HCT116 (cell line): ENCODE data around the gene SPRED1. TPM values are rescaled to one million over a fixed set of nuclear protein-coding genes. Genes with fewer than 3 reads are reported as not detected.

Source experiments
- ATAC-seq: fragments of 200-7000 bp; cut with Tn5 transposase; 2 replicates; pipeline ENCODE4 v1.9.1; 2020; ENCODE audit warnings: mild to moderate bottlenecking, moderate library complexity
- BruUV-seq: library from RNA; stranded (reverse); fragments of 400-500 nt; replicated peaks from 2 replicates; lab custom pipeline; 2021; lab: Mats Ljungman, UMichigan
- CTCF ChIA-PET: fragments of 300-600 bp; sonication (Branson Sonifier 250); formaldehyde crosslinking; loops from one replicate; lab custom pipeline; 2021; ENCODE audit warnings: antibody characterized with exemption; lab: Charles Lee
- POLR2A ChIA-PET: fragments of 300-600, 350-600 bp; sonication (Branson Sonifier 250); formaldehyde crosslinking; loops from one replicate; lab custom pipeline; 2021; ENCODE audit warnings: antibody characterized with exemption; lab: Charles Lee
- RAD21 ChIA-PET, 2 experiments: fragments of 300-600 bp; sonication (Branson Sonifier 250); formaldehyde crosslinking; loops; one replicate each; lab custom pipeline; 2023; ENCODE audit warnings: low total read pairs in 2 of 2; ENCODE audit not compliant: uncharacterized antibody in 2 of 2, unreplicated experiment in 2 of 2, low non-redundant PET in 1 of 2; lab: Charles Lee
- DNase-seq: peaks from one replicate; pipeline ENCODE4 v3.0.0-alpha.2; 2010; ENCODE audit warnings: low read depth, low spot score
- H2AFZ ChIP-seq: fragments of 200-600 bp; shearing (Covaris generic), sonication (generic); 2 replicates; pipeline ENCODE4 v1.6.1; 2017; ENCODE audit warnings: low read depth, mixed run types, mixed read lengths, antibody characterized with exemption, low read length; ENCODE audit not compliant: poor library complexity, severe bottlenecking
- H3K27ac ChIP-seq: 2 replicates; pipeline ENCODE4 v1.5.1; 2012; ENCODE audit warnings: low read depth, low read length
- H3K27me3 ChIP-seq: fragments of 200-600 bp; sonication (generic); 2 replicates; pipeline ENCODE4 v1.6.1; 2016; ENCODE audit warnings: mixed run types, low read length, mixed read lengths; ENCODE audit not compliant: insufficient read depth
- H3K36me3 ChIP-seq, 2 experiments: fragments of 200-500 bp in 1 of 2; fragments of 200-600 bp in 1 of 2; sonication (Bioruptor generic) in 1 of 2; sonication (generic) in 1 of 2; 2 replicates each; pipeline versions ENCODE4 v1.5.1 to v1.6.1; 2014 to 2016; ENCODE audit warnings: low read length in 2 of 2, inconsistent platforms in 1 of 2, mixed read lengths in 1 of 2, mixed run types in 1 of 2; ENCODE audit not compliant: insufficient read depth in 2 of 2, control insufficient read depth in 1 of 2
- H3K4me1 ChIP-seq, 2 experiments: fragments of 200-600 bp in 1 of 2; sonication (generic) in 1 of 2; 2 replicates each; pipeline versions ENCODE4 v1.5.1 to v1.6.1; 2012 to 2017; ENCODE audit warnings: low read length in 2 of 2, inconsistent platforms in 1 of 2, mild to moderate bottlenecking in 1 of 2, mixed read lengths in 1 of 2, mixed run types in 1 of 2, moderate library complexity in 1 of 2; ENCODE audit not compliant: insufficient read depth in 2 of 2, control insufficient read depth in 1 of 2
- H3K4me2 ChIP-seq: fragments of 200-600 bp; sonication (generic); 2 replicates; pipeline ENCODE4 v1.6.1; 2017; ENCODE audit warnings: mixed run types, low read length, mixed read lengths
- H3K4me3 ChIP-seq, 2 experiments: fragments of 200-600 bp in 1 of 2; sonication (generic) in 1 of 2; replicated peaks in 1 of 2; 2 replicates each; pipeline ENCODE4 v1.5.1; 2011 to 2016; ENCODE audit warnings: low read length in 2 of 2, control low read depth in 1 of 2, low read depth in 1 of 2, mild to moderate bottlenecking in 1 of 2, mixed read lengths in 1 of 2, mixed run types in 1 of 2
- H3K79me2 ChIP-seq: fragments of 200-600 bp; sonication (generic); 2 replicates; pipeline ENCODE4 v1.6.1; 2017; ENCODE audit warnings: mild to moderate bottlenecking, mixed run types, low read length, moderate library complexity, mixed read lengths; ENCODE audit not compliant: insufficient read depth
- H3K9ac ChIP-seq: fragments of 200-600 bp; sonication (generic); 2 replicates; pipeline ENCODE4 v1.6.1; 2016; ENCODE audit warnings: low read length, mixed read lengths
- H3K9me2 ChIP-seq: fragments of 200-600 bp; sonication (generic), shearing (Covaris generic); 2 replicates; pipeline ENCODE4 v1.6.1; 2017; ENCODE audit warnings: mixed run types, mild to moderate bottlenecking, moderate library complexity; ENCODE audit not compliant: insufficient read depth
- H3K9me3 ChIP-seq, 2 experiments: fragments of 200-500 bp in 1 of 2; fragments of 200-600 bp in 1 of 2; sonication (Bioruptor generic) in 1 of 2; sonication (generic) in 1 of 2; 2 replicates each; pipeline ENCODE4 v1.6.1; 2014 to 2017; ENCODE audit warnings: low read length in 2 of 2, mixed read lengths in 2 of 2, inconsistent platforms in 1 of 2, low read depth in 1 of 2, mild to moderate bottlenecking in 1 of 2, mixed run types in 1 of 2, moderate library complexity in 1 of 2; ENCODE audit not compliant: control insufficient read depth in 1 of 2, insufficient read depth in 1 of 2
- H4K20me1 ChIP-seq: fragments of 200-600 bp; sonication (generic), shearing (Covaris generic); 2 replicates; pipeline ENCODE4 v1.6.1; 2017; ENCODE audit warnings: mixed run types, mild to moderate bottlenecking, moderate library complexity; ENCODE audit not compliant: insufficient read depth
- ATF3 ChIP-seq: IDR thresholded peaks from 2 replicates; pipeline ENCODE4 v1.6.1; 2012
- CBX3 ChIP-seq: IDR thresholded peaks from 2 replicates; pipeline ENCODE4 v1.6.1; 2012; ENCODE audit warnings: low read depth
- CEBPB ChIP-seq: IDR thresholded peaks from 2 replicates; pipeline ENCODE4 v1.6.1; 2012; ENCODE audit warnings: low read depth
- CTCF ChIP-seq, 3 experiments: fragments of 200-600 bp in 1 of 3; sonication (generic) in 1 of 3; IDR thresholded peaks in 2 of 3; conservative IDR thresholded peaks in 1 of 3; 2 replicates each; pipeline ENCODE4 v1.5.1; 2012 to 2017; ENCODE audit warnings: low read depth in 2 of 3, low read length in 2 of 3, antibody characterized with exemption in 1 of 3, borderline replicate concordance in 1 of 3, control low read depth in 1 of 3, mild to moderate bottlenecking in 1 of 3, mixed read lengths in 1 of 3, mixed run types in 1 of 3, moderate library complexity in 1 of 3; ENCODE audit not compliant: insufficient read depth in 1 of 3
- EGR1 ChIP-seq: IDR thresholded peaks from 2 replicates; pipeline ENCODE4 v1.6.1; 2012; ENCODE audit warnings: low read depth
- ELF1 ChIP-seq: IDR thresholded peaks from 2 replicates; pipeline ENCODE4 v1.6.1; 2012; ENCODE audit warnings: low read depth, borderline replicate concordance
- EZH2 ChIP-seq: fragments of 200-600 bp; sonication (generic); IDR thresholded peaks from 2 replicates; pipeline ENCODE4 v1.6.1; 2017; ENCODE audit warnings: antibody characterized with exemption, mixed run types
- EZH2phosphoT487 ChIP-seq: fragments of 200-600 bp; IDR thresholded peaks from 2 replicates; pipeline ENCODE4 v1.6.1; 2018; ENCODE audit warnings: antibody characterized with exemption, borderline replicate concordance
- POLR2A ChIP-seq: IDR thresholded peaks from 2 replicates; pipeline ENCODE4 v1.7.0; 2011; ENCODE audit warnings: borderline replicate concordance; ENCODE audit not compliant: insufficient read depth, insufficient read length; ENCODE audit errors: extremely low read depth
- RAD21 ChIP-seq: IDR thresholded peaks from 2 replicates; pipeline ENCODE4 v1.6.1; 2012; ENCODE audit warnings: low read depth, mild to moderate bottlenecking
- SIN3A ChIP-seq: IDR thresholded peaks from 2 replicates; pipeline ENCODE4 v1.6.1; 2012; ENCODE audit warnings: low read depth
- SP1 ChIP-seq: IDR thresholded peaks from 2 replicates; pipeline ENCODE4 v1.6.1; 2012; ENCODE audit warnings: low read depth
- SRF ChIP-seq: IDR thresholded peaks from 2 replicates; pipeline ENCODE4 v1.6.1; 2012; ENCODE audit warnings: low read depth
- TCF7L2 ChIP-seq: IDR thresholded peaks from 2 replicates; pipeline ENCODE4 v1.7.0; 2011; ENCODE audit warnings: borderline replicate concordance, inconsistent platforms; ENCODE audit not compliant: insufficient read depth, insufficient read length; ENCODE audit errors: extremely low read depth
- YY1 ChIP-seq: IDR thresholded peaks from 2 replicates; pipeline ENCODE4 v1.6.1; 2011; ENCODE audit warnings: low read length, low read depth, moderate library complexity, mild to moderate bottlenecking; ENCODE audit not compliant: insufficient replicate concordance; ENCODE audit errors: extremely low read depth
- ZBTB33 ChIP-seq: IDR thresholded peaks from 2 replicates; pipeline ENCODE4 v1.6.1; 2011; ENCODE audit warnings: mild to moderate bottlenecking, low read length, moderate library complexity; ENCODE audit not compliant: insufficient replicate concordance; ENCODE audit errors: extremely low read depth
- ZFX ChIP-seq: fragments of 450-650 bp; IDR thresholded peaks from 2 replicates; pipeline ENCODE4 v1.6.1; 2017
- intact Hi-C: fragments of 100-400 bp; cut with micrococcal nuclease; formaldehyde crosslinking; loops from 2 replicates; pipeline ENCODE4 v1.10.0; 2022
- total RNA-seq: library from RNA; stranded (reverse); gene quantifications from one replicate; pipeline ENCODE4 v1.2.1, GENCODE V29; 2021; ENCODE audit not compliant: unreplicated experiment

Gene SPRED1
- total RNA-seq, 1 experiment from 2014 or later: 24.7 TPM

- ChIA-PET RAD21 (no interaction called here), CTCF (interaction anchor here (0.6 kb wide), 1 partner anchor 16 kb away, joined by 4 read pairs; no protein-coding TSS in a partner anchor), POLR2A (interaction anchor here (0.6 kb wide), 1 partner anchor 234 kb away, joined by 3 read pairs; no protein-coding TSS in a partner anchor)
- Histone ChIP-seq H4K20me1 (0 out of 2 replicates have a peak, but pooled peaks cover 4% of the 10 kb centered on the region), H3K9me3 (no peaks in the 10 kb centered on the region), H3K9ac (no peak overlapping the region), H3K4me3 (no peak overlapping the region), H3K79me2 (peaks cover 98% of the 10 kb centered on the region), H3K4me1 (no peaks in the 10 kb centered on the region), H3K9me2 (no peaks in the 10 kb centered on the region), H3K36me3 (no peaks in the 10 kb centered on the region), H3K27me3 (no peaks in the 10 kb centered on the region), H3K27ac (no peak overlapping the region), H3K4me2 (no peak overlapping the region), H2AFZ (no peak overlapping the region)
- TF ChIP-seq YY1 (no peak), ELF1 (no peak), ATF3 (no peak), EGR1 (no peak), RAD21 (no peak), POLR2A (no peak), ZBTB33 (no peak), CBX3 (no peak), CEBPB (no peak), SIN3A (no peak), SRF (no peak), EZH2phosphoT487 (no peak), EZH2 (no peak), CTCF (IDR thresholded peaks at IDR 0.05 in 2 of 3, conservative IDR thresholded peaks at IDR 0.05 in 1 of 3; ENCODE audit: borderline replicate concordance in 1 of 3, insufficient read depth in 1 of 3, low read depth in 2 of 3, low read length in 2 of 3) (no peak), ZFX (no peak), SP1 (no peak), TCF7L2 (no peak)
- BruUV-seq: no TSS peak
- intact Hi-C loops: no loop called here
- DNase-seq (no peak), ATAC-seq (no peak)
These were observed 32.8 kb downstream of the SPRED1 start for GRCh38 chr15:38285456-38285855.
